CD4-positive, alpha-beta T cell treated with Interleukin-4 for 4 hours (primary cell): ENCODE data around the gene NEAT1.

Experiments
- DNase-seq: peaks from one replicate; pipeline ENCODE4 v3.0.0-alpha.2; 2020

The NEAT1 gene

GRCh38 chr11:65425105-65425970 is 2.7 kb downstream of the NEAT1 start:
- DNase-seq, result peak; percentile 99

- DNase-seq, result peak; percentile 92
Observed at GRCh38 chr11:65425971-65426838, 3.6 kb downstream of the NEAT1 start.

GRCh38 chr11:65426839-65427690 is 4.5 kb downstream of the NEAT1 start:
- DNase-seq, result no peak

GRCh38 chr11:65427691-65428577 is 5.3 kb downstream of the NEAT1 start:
- DNase-seq, result peak; percentile 65

- DNase-seq, result no peak
Observed at GRCh38 chr11:65428578-65429067, 6.0 kb downstream of the NEAT1 start.

- DNase-seq, result no peak
Observed at GRCh38 chr11:65429068-65429681, 6.6 kb downstream of the NEAT1 start.

GRCh38 chr11:65429724-65430405 is 7.3 kb downstream of the NEAT1 start:
- peak; percentile 56 for DNase-seq

- DNase-seq, result no peak
Observed at GRCh38 chr11:65430406-65431217, 8.0 kb downstream of the NEAT1 start.

- peak; percentile 78 for DNase-seq
Observed at GRCh38 chr11:65431451-65432099, 9.0 kb downstream of the NEAT1 start.

- no peak for DNase-seq
Observed at GRCh38 chr11:65432100-65432650, 9.6 kb downstream of the NEAT1 start.

- DNase-seq, result peak; percentile 63
Observed at GRCh38 chr11:65432686-65433582, 10.3 kb downstream of the NEAT1 start.

GRCh38 chr11:65433657-65434056 is 11.1 kb downstream of the NEAT1 start:
- no peak for DNase-seq

GRCh38 chr11:65434057-65434666 is 11.6 kb downstream of the NEAT1 start:
- DNase-seq, result no peak

- no peak for DNase-seq
Observed at GRCh38 chr11:65434667-65435410, 12.2 kb downstream of the NEAT1 start.

- no peak for DNase-seq
Observed at GRCh38 chr11:65435411-65435931, 12.9 kb downstream of the NEAT1 start.

GRCh38 chr11:65435981-65436411 is 13.4 kb downstream of the NEAT1 start:
- no peak for DNase-seq
